Right lobe of liver (tissue), 4 donors: ENCODE measurements around the gene DNAH1.

Experiments
- CTCF ChIP-seq, 4 donors: fragments of 200-600 bp in 3 of 4; fragments of 450-650 bp in 1 of 4; IDR thresholded peaks; one replicate each; pipeline versions ENCODE4 v1.5.1 to v1.8.0; 2016 to 2022; ENCODE audit warnings: antibody characterized with exemption in 4 of 4, mild to moderate bottlenecking in 2 of 4
- POLR2A ChIP-seq: fragments of 450-650 bp; IDR thresholded peaks from one replicate; pipeline ENCODE4 v1.6.1; 2017; ENCODE audit warnings: antibody characterized with exemption, mild to moderate bottlenecking
- donor health status: DM: no; HTN: no; CAD: no.
- donor health status: DM: no; HTN: no; CAD: no.
- donor health status: DM: no; HTN: yes; CAD: no.

- no peak for TF ChIP-seq CTCF (IDR thresholded peaks at IDR 0.05)
- no peak for TF ChIP-seq POLR2A
Measured at GRCh38 chr3:52402706-52403270, 86.7 kb downstream of the DNAH1 start.
